HCT116 (cell line): ENCODE data around the gene NIBAN1. TPM values are rescaled to one million over a fixed set of nuclear protein-coding genes. Genes with fewer than 3 reads are reported as not detected.

Source experiments
- ATAC-seq: fragments of 200-7000 bp; cut with Tn5 transposase; 2 replicates; pipeline ENCODE4 v1.9.1; 2020; ENCODE audit warnings: mild to moderate bottlenecking, moderate library complexity
- BruUV-seq: library from RNA; stranded (reverse); fragments of 400-500 nt; replicated peaks from 2 replicates; lab custom pipeline; 2021; lab: Mats Ljungman, UMichigan
- CTCF ChIA-PET: fragments of 300-600 bp; sonication (Branson Sonifier 250); formaldehyde crosslinking; loops from one replicate; lab custom pipeline; 2021; ENCODE audit warnings: antibody characterized with exemption; lab: Charles Lee
- POLR2A ChIA-PET: fragments of 300-600, 350-600 bp; sonication (Branson Sonifier 250); formaldehyde crosslinking; loops from one replicate; lab custom pipeline; 2021; ENCODE audit warnings: antibody characterized with exemption; lab: Charles Lee
- RAD21 ChIA-PET, 2 experiments: fragments of 300-600 bp; sonication (Branson Sonifier 250); formaldehyde crosslinking; loops; one replicate each; lab custom pipeline; 2023; ENCODE audit warnings: low total read pairs in 2 of 2; ENCODE audit not compliant: uncharacterized antibody in 2 of 2, unreplicated experiment in 2 of 2, low non-redundant PET in 1 of 2; lab: Charles Lee
- DNase-seq: peaks from one replicate; pipeline ENCODE4 v3.0.0-alpha.2; 2010; ENCODE audit warnings: low read depth, low spot score
- H2AFZ ChIP-seq: fragments of 200-600 bp; shearing (Covaris generic), sonication (generic); 2 replicates; pipeline ENCODE4 v1.6.1; 2017; ENCODE audit warnings: low read depth, mixed run types, mixed read lengths, antibody characterized with exemption, low read length; ENCODE audit not compliant: poor library complexity, severe bottlenecking
- H3K27ac ChIP-seq: 2 replicates; pipeline ENCODE4 v1.5.1; 2012; ENCODE audit warnings: low read depth, low read length
- H3K27me3 ChIP-seq: fragments of 200-600 bp; sonication (generic); 2 replicates; pipeline ENCODE4 v1.6.1; 2016; ENCODE audit warnings: mixed run types, low read length, mixed read lengths; ENCODE audit not compliant: insufficient read depth
- H3K36me3 ChIP-seq, 2 experiments: fragments of 200-500 bp in 1 of 2; fragments of 200-600 bp in 1 of 2; sonication (Bioruptor generic) in 1 of 2; sonication (generic) in 1 of 2; 2 replicates each; pipeline versions ENCODE4 v1.5.1 to v1.6.1; 2014 to 2016; ENCODE audit warnings: low read length in 2 of 2, inconsistent platforms in 1 of 2, mixed read lengths in 1 of 2, mixed run types in 1 of 2; ENCODE audit not compliant: insufficient read depth in 2 of 2, control insufficient read depth in 1 of 2
- H3K4me1 ChIP-seq, 2 experiments: fragments of 200-600 bp in 1 of 2; sonication (generic) in 1 of 2; 2 replicates each; pipeline versions ENCODE4 v1.5.1 to v1.6.1; 2012 to 2017; ENCODE audit warnings: low read length in 2 of 2, inconsistent platforms in 1 of 2, mild to moderate bottlenecking in 1 of 2, mixed read lengths in 1 of 2, mixed run types in 1 of 2, moderate library complexity in 1 of 2; ENCODE audit not compliant: insufficient read depth in 2 of 2, control insufficient read depth in 1 of 2
- H3K4me2 ChIP-seq: fragments of 200-600 bp; sonication (generic); 2 replicates; pipeline ENCODE4 v1.6.1; 2017; ENCODE audit warnings: mixed run types, low read length, mixed read lengths
- H3K4me3 ChIP-seq, 2 experiments: fragments of 200-600 bp in 1 of 2; sonication (generic) in 1 of 2; replicated peaks in 1 of 2; 2 replicates each; pipeline ENCODE4 v1.5.1; 2011 to 2016; ENCODE audit warnings: low read length in 2 of 2, control low read depth in 1 of 2, low read depth in 1 of 2, mild to moderate bottlenecking in 1 of 2, mixed read lengths in 1 of 2, mixed run types in 1 of 2
- H3K79me2 ChIP-seq: fragments of 200-600 bp; sonication (generic); 2 replicates; pipeline ENCODE4 v1.6.1; 2017; ENCODE audit warnings: mild to moderate bottlenecking, mixed run types, low read length, moderate library complexity, mixed read lengths; ENCODE audit not compliant: insufficient read depth
- H3K9ac ChIP-seq: fragments of 200-600 bp; sonication (generic); 2 replicates; pipeline ENCODE4 v1.6.1; 2016; ENCODE audit warnings: low read length, mixed read lengths
- H3K9me2 ChIP-seq: fragments of 200-600 bp; sonication (generic), shearing (Covaris generic); 2 replicates; pipeline ENCODE4 v1.6.1; 2017; ENCODE audit warnings: mixed run types, mild to moderate bottlenecking, moderate library complexity; ENCODE audit not compliant: insufficient read depth
- H3K9me3 ChIP-seq, 2 experiments: fragments of 200-500 bp in 1 of 2; fragments of 200-600 bp in 1 of 2; sonication (Bioruptor generic) in 1 of 2; sonication (generic) in 1 of 2; 2 replicates each; pipeline ENCODE4 v1.6.1; 2014 to 2017; ENCODE audit warnings: low read length in 2 of 2, mixed read lengths in 2 of 2, inconsistent platforms in 1 of 2, low read depth in 1 of 2, mild to moderate bottlenecking in 1 of 2, mixed run types in 1 of 2, moderate library complexity in 1 of 2; ENCODE audit not compliant: control insufficient read depth in 1 of 2, insufficient read depth in 1 of 2
- H4K20me1 ChIP-seq: fragments of 200-600 bp; sonication (generic), shearing (Covaris generic); 2 replicates; pipeline ENCODE4 v1.6.1; 2017; ENCODE audit warnings: mixed run types, mild to moderate bottlenecking, moderate library complexity; ENCODE audit not compliant: insufficient read depth
- ATF3 ChIP-seq: IDR thresholded peaks from 2 replicates; pipeline ENCODE4 v1.6.1; 2012
- CBX3 ChIP-seq: IDR thresholded peaks from 2 replicates; pipeline ENCODE4 v1.6.1; 2012; ENCODE audit warnings: low read depth
- CEBPB ChIP-seq: IDR thresholded peaks from 2 replicates; pipeline ENCODE4 v1.6.1; 2012; ENCODE audit warnings: low read depth
- CTCF ChIP-seq, 3 experiments: fragments of 200-600 bp in 1 of 3; sonication (generic) in 1 of 3; IDR thresholded peaks in 2 of 3; conservative IDR thresholded peaks in 1 of 3; 2 replicates each; pipeline ENCODE4 v1.5.1; 2012 to 2017; ENCODE audit warnings: low read depth in 2 of 3, low read length in 2 of 3, antibody characterized with exemption in 1 of 3, borderline replicate concordance in 1 of 3, control low read depth in 1 of 3, mild to moderate bottlenecking in 1 of 3, mixed read lengths in 1 of 3, mixed run types in 1 of 3, moderate library complexity in 1 of 3; ENCODE audit not compliant: insufficient read depth in 1 of 3
- EGR1 ChIP-seq: IDR thresholded peaks from 2 replicates; pipeline ENCODE4 v1.6.1; 2012; ENCODE audit warnings: low read depth
- JUND ChIP-seq: IDR thresholded peaks from 2 replicates; pipeline ENCODE4 v1.6.1; 2012
- RAD21 ChIP-seq: IDR thresholded peaks from 2 replicates; pipeline ENCODE4 v1.6.1; 2012; ENCODE audit warnings: low read depth, mild to moderate bottlenecking
- REST ChIP-seq: IDR thresholded peaks from 2 replicates; pipeline ENCODE4 v1.6.1; 2012; ENCODE audit warnings: low read depth
- SP1 ChIP-seq: IDR thresholded peaks from 2 replicates; pipeline ENCODE4 v1.6.1; 2012; ENCODE audit warnings: low read depth
- TCF7L2 ChIP-seq: IDR thresholded peaks from 2 replicates; pipeline ENCODE4 v1.7.0; 2011; ENCODE audit warnings: borderline replicate concordance, inconsistent platforms; ENCODE audit not compliant: insufficient read depth, insufficient read length; ENCODE audit errors: extremely low read depth
- ZFX ChIP-seq: fragments of 450-650 bp; IDR thresholded peaks from 2 replicates; pipeline ENCODE4 v1.6.1; 2017
- ZNF274 ChIP-seq: fragments of 200-500 bp; sonication (Bioruptor generic); IDR thresholded peaks from 2 replicates; pipeline ENCODE4 v1.6.1; 2014; ENCODE audit warnings: mild to moderate bottlenecking, low read depth, low read length, inconsistent platforms
- intact Hi-C: fragments of 100-400 bp; cut with micrococcal nuclease; formaldehyde crosslinking; loops from 2 replicates; pipeline ENCODE4 v1.10.0; 2022
- total RNA-seq: library from RNA; stranded (reverse); gene quantifications from one replicate; pipeline ENCODE4 v1.2.1, GENCODE V29; 2021; ENCODE audit not compliant: unreplicated experiment

The NIBAN1 gene
- total RNA-seq, 1 experiment from 2014 or later = 10.3 TPM

DNA sequence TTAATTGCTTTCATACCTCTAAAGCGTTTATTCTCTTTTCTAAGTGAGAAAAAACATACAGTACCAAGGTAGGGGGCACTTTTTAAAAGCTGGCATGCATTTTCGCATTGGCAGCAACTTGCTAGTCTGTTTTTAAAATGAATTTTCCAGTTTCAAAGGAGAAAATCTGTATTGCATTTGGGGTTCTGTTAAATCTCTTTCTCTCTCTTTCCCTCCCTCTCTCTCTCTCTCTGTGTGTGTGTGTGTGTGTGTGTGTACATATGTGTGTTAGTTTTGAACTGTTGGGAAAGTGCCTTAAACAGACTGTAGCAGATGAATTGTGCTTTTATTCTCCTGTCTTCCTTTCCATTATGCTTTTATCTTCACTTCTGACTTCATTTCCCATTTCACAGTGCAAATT is 7.3 kb downstream of the NIBAN1 start (continued):
- TF ChIP-seq CTCF (IDR thresholded peaks at IDR 0.05 in 2 of 3, conservative IDR thresholded peaks at IDR 0.05 in 1 of 3; ENCODE audit: borderline replicate concordance in 1 of 3, insufficient read depth in 1 of 3, low read depth in 2 of 3, low read length in 2 of 3) (no peak), TCF7L2 (no peak), RAD21 (no peak), ZNF274 (no peak)

GRCh38 chr1:184965944-184966860 is 8.1 kb downstream of the NIBAN1 start:
- Histone ChIP-seq H3K79me2 (no peaks in the 10 kb centered on the region), H3K4me3 (no peak overlapping the region), H4K20me1 (no peaks in the 10 kb centered on the region), H3K27ac (no peak overlapping the region), H3K9me3 (no peaks in the 10 kb centered on the region), H3K4me2 (no peak overlapping the region), H3K4me1 (no peaks in the 10 kb centered on the region), H2AFZ (no peak overlapping the region), H3K9me2 (no peaks in the 10 kb centered on the region), H3K9ac (no peak overlapping the region), H3K36me3 (no peaks in the 10 kb centered on the region), H3K27me3 (no peaks in the 10 kb centered on the region)
- POLR2A ChIA-PET = no interaction called here
- intact Hi-C loops = no loop called here
- DNase-seq (no peak), ATAC-seq (no peak)
- CTCF ChIA-PET = no interaction called here
- no TSS peak for BruUV-seq
- TF ChIP-seq REST (no peak), ATF3 (no peak), CBX3 (no peak), JUND (no peak), CEBPB (no peak), ZFX (no peak), EGR1 (no peak), SP1 (no peak), CTCF (IDR thresholded peaks at IDR 0.05 in 2 of 3, conservative IDR thresholded peaks at IDR 0.05 in 1 of 3; ENCODE audit: borderline replicate concordance in 1 of 3, insufficient read depth in 1 of 3, low read depth in 2 of 3, low read length in 2 of 3) (no peak)
- RAD21 ChIA-PET = no interaction called here
